GM19372 (cell line): ENCODE data around the gene ZC3H14.

Experiments
- ATAC-seq: cut with Tn5 transposase; IDR thresholded peaks from one replicate; pipeline ENCODE4 v1.9.1; 2021; ENCODE audit warnings: mild to moderate bottlenecking, low read depth, moderate library complexity; ENCODE audit not compliant: unreplicated experiment

The ZC3H14 gene

GRCh38 chr14:88668448-88669116, 105.7 kb downstream of the ZC3H14 start:
- ATAC-seq, result peak; percentile 50

GRCh38 chr14:88669346-88669745, 106.5 kb downstream of the ZC3H14 start:
- ATAC-seq, result no peak
